Lower lobe of right lung (tissue), 2 donors: Measurements from ENCODE around the gene AP1S2. TPM values are rescaled to one million over a fixed set of nuclear protein-coding genes. Genes with fewer than 3 reads are reported as not detected.

Source experiments
- ATAC-seq, 2 donors: fragments of 200-7000 bp; cut with Tn5 transposase; one replicate each; pipeline ENCODE4 v1.9.1; 2020 to 2022; ENCODE audit warnings: mild to moderate bottlenecking in 2 of 2, moderate library complexity in 2 of 2
- DNase-seq: peaks from one replicate; pipeline ENCODE4 v3.0.0-alpha.2; 2020
- H3K27ac ChIP-seq: fragments of 200-600 bp; one replicate; pipeline ENCODE4 v1.8.0; 2022
- H3K27me3 ChIP-seq: fragments of 200-600 bp; one replicate; pipeline ENCODE4 v1.8.0; 2022; ENCODE audit warnings: low read depth
- H3K36me3 ChIP-seq: fragments of 200-600 bp; one replicate; pipeline ENCODE4 v1.8.0; 2022; ENCODE audit warnings: mild to moderate bottlenecking
- H3K4me1 ChIP-seq: fragments of 200-600 bp; one replicate; pipeline ENCODE4 v1.8.0; 2022
- H3K4me3 ChIP-seq: fragments of 200-600 bp; one replicate; pipeline ENCODE4 v1.8.0; 2022; ENCODE audit warnings: mild to moderate bottlenecking
- H3K9me3 ChIP-seq: fragments of 200-600 bp; one replicate; pipeline ENCODE4 v1.8.0; 2022
- intact Hi-C: fragments of 100-400 bp; cut with DNase I; formaldehyde crosslinking; loops from one replicate; pipeline ENCODE4 v1.11.0; 2022
- total RNA-seq: library from RNA; stranded (reverse); fragmentation: NEBNext Ultra II Directional; extraction: Animal tissue kit (Norgen Biotek cat#: 25700); gene quantifications from one replicate; pipeline ENCODE4 v1.2.1, GENCODE V29; 2021
- TF ChIP-seq, protein P1 (sequence below): fragments of 200-600 bp; IDR thresholded peaks from one replicate; pipeline ENCODE4 v1.8.0; 2022; ENCODE audit warnings: antibody characterized with exemption, mild to moderate bottlenecking
- donor health status: DM: no; HTN: yes; CAD: no; lungs with severe emphysema.

The AP1S2 gene
- total RNA-seq, 1 donor from 2014 or later: 38.5 TPM

GRCh38 chrX:15874672-15875071 lies 20.1 kb upstream of the AP1S2 start:
- no peak overlapping the region for H3K4me3 ChIP-seq

GRCh38 chrX:15873566-15873965 lies 19.0 kb upstream of the AP1S2 start:
- Histone ChIP-seq H3K9me3 (no peaks in the 10 kb centered on the region), H3K4me1 (no peaks in the 10 kb centered on the region), H3K36me3 (no peaks in the 10 kb centered on the region), H3K27ac (no peak overlapping the region), H3K27me3 (no peaks in the 10 kb centered on the region), H3K4me3 (no peak overlapping the region)
- ATAC-seq: no peak
- TF ChIP-seq, protein P1, sequence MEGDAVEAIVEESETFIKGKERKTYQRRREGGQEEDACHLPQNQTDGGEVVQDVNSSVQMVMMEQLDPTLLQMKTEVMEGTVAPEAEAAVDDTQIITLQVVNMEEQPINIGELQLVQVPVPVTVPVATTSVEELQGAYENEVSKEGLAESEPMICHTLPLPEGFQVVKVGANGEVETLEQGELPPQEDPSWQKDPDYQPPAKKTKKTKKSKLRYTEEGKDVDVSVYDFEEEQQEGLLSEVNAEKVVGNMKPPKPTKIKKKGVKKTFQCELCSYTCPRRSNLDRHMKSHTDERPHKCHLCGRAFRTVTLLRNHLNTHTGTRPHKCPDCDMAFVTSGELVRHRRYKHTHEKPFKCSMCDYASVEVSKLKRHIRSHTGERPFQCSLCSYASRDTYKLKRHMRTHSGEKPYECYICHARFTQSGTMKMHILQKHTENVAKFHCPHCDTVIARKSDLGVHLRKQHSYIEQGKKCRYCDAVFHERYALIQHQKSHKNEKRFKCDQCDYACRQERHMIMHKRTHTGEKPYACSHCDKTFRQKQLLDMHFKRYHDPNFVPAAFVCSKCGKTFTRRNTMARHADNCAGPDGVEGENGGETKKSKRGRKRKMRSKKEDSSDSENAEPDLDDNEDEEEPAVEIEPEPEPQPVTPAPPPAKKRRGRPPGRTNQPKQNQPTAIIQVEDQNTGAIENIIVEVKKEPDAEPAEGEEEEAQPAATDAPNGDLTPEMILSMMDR: no peak
- no peak for DNase-seq
- intact Hi-C loops: no loop called here

More at GRCh38 chrX:15874672-15875071, 20.1 kb upstream of the AP1S2 start:
- Histone ChIP-seq H3K9me3 (no peaks in the 10 kb centered on the region), H3K4me1 (no peaks in the 10 kb centered on the region), H3K27me3 (no peaks in the 10 kb centered on the region), H3K36me3 (no peaks in the 10 kb centered on the region), H3K27ac (no peak overlapping the region)
- DNase-seq (no peak), ATAC-seq (no peak)
- TF ChIP-seq, protein P1: no peak
- intact Hi-C loops: no loop called here

DNA sequence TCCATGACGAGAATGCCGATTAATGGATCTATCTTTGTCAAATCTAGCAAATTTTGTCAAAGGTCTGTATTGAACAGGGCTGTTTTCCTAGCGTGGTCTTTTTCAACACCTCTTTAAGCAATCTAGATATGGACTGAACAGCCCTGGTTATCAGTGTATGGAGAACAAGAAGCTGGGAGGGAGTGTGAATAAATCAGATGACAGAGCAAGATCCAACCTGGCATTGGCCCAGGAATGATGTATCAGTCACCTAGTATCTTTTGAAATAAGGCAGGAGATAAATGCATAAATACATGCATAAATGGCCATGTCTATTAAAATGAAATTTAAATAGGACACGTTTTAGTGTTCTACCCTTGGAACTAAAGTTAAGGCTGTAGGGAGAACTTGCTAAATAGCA lies 15.7 kb upstream of the AP1S2 start:
- no peak for DNase-seq
- Histone ChIP-seq H3K36me3 (no peaks in the 10 kb centered on the region), H3K27ac (no peak overlapping the region), H3K9me3 (no peaks in the 10 kb centered on the region), H3K27me3 (no peaks in the 10 kb centered on the region), H3K4me3 (no peak overlapping the region), H3K4me1 (no peaks in the 10 kb centered on the region)
- TF ChIP-seq, protein P1: no peak
- ATAC-seq: no peak
- intact Hi-C loops: no loop called here

DNA sequence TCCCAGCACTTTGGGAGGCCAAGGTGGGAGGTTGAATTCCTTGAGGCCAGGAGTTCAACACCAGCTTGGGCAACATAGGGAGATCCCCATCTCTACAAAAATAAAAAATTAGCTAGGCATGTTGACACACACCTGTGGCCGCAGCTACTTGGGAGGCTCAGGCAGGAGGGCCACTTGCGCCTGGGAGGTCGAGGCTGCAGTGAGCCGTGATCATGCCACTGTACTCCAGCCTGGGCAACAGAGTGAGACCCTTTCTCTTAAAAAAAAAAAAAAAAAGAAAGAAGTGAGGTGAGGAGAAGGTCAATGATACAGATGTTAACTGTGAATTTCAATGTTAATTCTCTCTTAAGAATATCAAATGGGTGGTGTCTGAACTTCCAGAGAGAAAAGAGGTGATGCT lies 15.1 kb upstream of the AP1S2 start:
- no peak for ATAC-seq
- intact Hi-C loops: no loop called here
- no peaks in the 10 kb centered on the region for H3K9me3 ChIP-seq
- no peaks in the 10 kb centered on the region for H3K4me1 ChIP-seq
- H3K27me3 ChIP-seq: no peaks in the 10 kb centered on the region
- no peak overlapping the region for H3K4me3 ChIP-seq
- H3K36me3 ChIP-seq: no peaks in the 10 kb centered on the region
- no peak overlapping the region for H3K27ac ChIP-seq
- no peak for DNase-seq
- TF ChIP-seq, protein P1: no peak

- no peak for ATAC-seq
- TF ChIP-seq, protein P1: no peak
- no peak overlapping the region for H3K4me3 ChIP-seq
- no peaks in the 10 kb centered on the region for H3K4me1 ChIP-seq
- DNase-seq: no peak
- intact Hi-C loops: no loop called here
- no peaks in the 10 kb centered on the region for H3K9me3 ChIP-seq
- no peak overlapping the region for H3K27ac ChIP-seq
- H3K36me3 ChIP-seq: no peaks in the 10 kb centered on the region
- no peaks in the 10 kb centered on the region for H3K27me3 ChIP-seq
These were observed 11.5 kb upstream of the AP1S2 start for GRCh38 chrX:15866147-15866546.

DNA sequence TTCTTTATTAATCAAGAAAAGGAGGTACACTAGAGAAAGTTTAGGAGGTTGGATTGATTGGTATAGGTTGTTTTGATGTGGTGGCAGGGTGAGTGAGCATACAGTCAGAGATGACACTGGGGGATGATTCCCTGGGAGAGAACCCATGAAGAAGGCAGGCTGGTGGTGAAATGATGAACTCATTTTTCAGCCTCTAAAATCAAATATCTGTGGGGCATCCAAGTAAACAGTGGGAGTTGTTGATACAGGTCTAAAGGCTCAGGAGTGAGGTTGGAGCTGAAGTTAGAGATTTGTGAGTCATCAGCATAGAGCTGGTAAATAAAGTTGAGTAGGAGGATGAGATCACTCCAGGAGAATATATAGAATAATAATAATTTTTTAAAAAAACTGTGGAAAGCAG lies 10.0 kb upstream of the AP1S2 start:
- no peaks in the 10 kb centered on the region for H3K27me3 ChIP-seq

More for the DNA sequence above, 10.0 kb upstream of the AP1S2 start:
- TF ChIP-seq, protein P1: no peak
- DNase-seq: no peak
- no peak for ATAC-seq
- no peaks in the 10 kb centered on the region for H3K9me3 ChIP-seq
- H3K4me1 ChIP-seq: no peaks in the 10 kb centered on the region
- H3K36me3 ChIP-seq: no peaks in the 10 kb centered on the region
- no peak overlapping the region for H3K4me3 ChIP-seq
- intact Hi-C loops: no loop called here
- no peak overlapping the region for H3K27ac ChIP-seq
